ENCODE measurements around the gene OGDH.

- no peak for TF ChIP-seq ZNF274 (IDR thresholded peaks at IDR 0.05; ENCODE audit: low read depth, low read length)
- TF ChIP-seq YY1 (IDR thresholded peaks at IDR 0.05; ENCODE audit: insufficient read depth, insufficient read length), result no peak
- TF ChIP-seq SUZ12 (IDR thresholded peaks at IDR 0.05; ENCODE audit: extremely low read depth, insufficient read depth, insufficient read length), result no peak
These were observed 46.1 kb downstream of the OGDH start for GRCh38 chr7:44652535-44652934.

Measured in NT2/D1 (cell line).